Sciatic nerve (tissue), 2 donors: ENCODE results near the gene OPCML. TPM values are rescaled to one million over a fixed set of nuclear protein-coding genes. Genes with fewer than 3 reads are reported as not detected.
A peak's percentile ranks its signal among the peaks of the same experiment; 100 is the strongest.

Experiments used
- ATAC-seq: fragments of 200-7000 bp; cut with Tn5 transposase; one replicate; pipeline ENCODE4 v1.9.1; 2020; ENCODE audit warnings: mild to moderate bottlenecking, moderate library complexity
- DNase-seq: peaks from one replicate; pipeline ENCODE4 v3.0.0-alpha.2; 2020; ENCODE audit warnings: low spot score
- intact Hi-C: fragments of 100-400 bp; cut with DNase I; formaldehyde crosslinking; loops from one replicate; pipeline ENCODE4 v1.14.2; 2022
- total RNA-seq: library from RNA; stranded (reverse); fragmentation: NEBNext Ultra II Directional; extraction: Animal tissue kit (Norgen Biotek cat#: 25700); gene quantifications from one replicate; pipeline ENCODE4 v1.2.1, GENCODE V29; 2021
- donor health status: DM: no; HTN: no; CAD: no.
- donor health status: DM: no; HTN: no; CAD: no.

OPCML gene
- total RNA-seq, 1 donor from 2014 or later, result 4.5 TPM

DNA sequence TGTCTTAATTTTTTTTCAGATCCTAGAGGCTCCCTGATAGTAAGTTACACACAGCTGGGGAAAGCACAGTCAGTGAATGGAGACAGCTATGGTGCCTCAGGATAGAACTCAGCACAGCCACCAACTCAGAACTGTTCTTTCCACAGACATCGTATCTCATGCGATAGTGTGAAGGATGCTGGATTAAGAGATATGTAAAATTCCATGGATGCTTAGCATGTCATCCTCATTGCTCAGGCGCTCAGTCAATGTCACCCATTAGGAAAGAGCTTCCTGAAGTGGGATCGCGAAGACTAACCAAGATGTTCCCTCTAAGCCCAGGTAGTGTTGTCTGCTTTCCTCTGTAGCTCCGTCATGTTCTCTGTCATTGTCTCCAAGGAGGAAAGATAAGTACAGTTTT, 1000.4 kb downstream of the OPCML start:
- intact Hi-C loops, result no loop called here
- DNase-seq (no peak), ATAC-seq (no peak)

DNA sequence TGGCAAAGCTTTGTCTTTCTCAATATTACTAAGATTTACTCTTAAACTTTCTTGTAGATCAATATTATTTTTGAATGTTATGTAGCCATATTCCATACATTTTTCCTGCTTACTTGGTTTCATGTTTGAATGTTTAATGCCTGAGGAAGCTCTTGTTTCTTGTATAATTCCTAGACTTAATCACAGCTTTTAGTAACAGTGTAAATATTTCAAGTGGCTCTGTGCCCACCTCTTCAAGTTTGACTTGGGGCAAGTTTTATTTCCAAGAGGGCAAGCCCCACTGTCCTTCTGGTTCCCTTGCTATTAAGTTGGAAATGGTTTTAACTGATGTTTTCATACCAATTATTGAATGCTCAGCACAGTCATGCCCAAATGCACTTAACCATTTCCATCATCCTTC, 1004.1 kb downstream of the OPCML start:
- no peak for ATAC-seq
- intact Hi-C loops, result no loop called here

DNA sequence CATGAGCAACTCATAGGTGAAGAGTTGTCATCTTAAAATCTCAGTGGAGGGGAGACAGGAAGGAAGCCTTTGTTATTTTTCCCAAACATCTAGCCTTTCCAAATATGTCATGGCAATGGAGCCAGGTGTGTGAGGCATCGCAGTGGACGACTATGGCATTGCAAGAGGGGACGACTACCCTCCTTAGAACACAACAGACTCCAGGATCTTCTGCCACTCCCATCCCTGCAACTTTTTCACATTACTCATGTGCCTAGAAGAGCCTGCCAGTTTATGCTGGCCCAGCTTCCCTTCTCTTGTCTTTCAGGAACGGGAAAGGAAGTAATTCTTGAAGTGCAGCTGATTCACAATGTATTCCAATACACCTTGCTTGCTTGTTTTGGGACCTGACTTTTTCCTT, 1008.4 kb downstream of the OPCML start:
- intact Hi-C loops, result no loop called here
- no peak for DNase-seq

More for the DNA sequence above, 1004.1 kb downstream of the OPCML start:
- no peak for DNase-seq

DNA sequence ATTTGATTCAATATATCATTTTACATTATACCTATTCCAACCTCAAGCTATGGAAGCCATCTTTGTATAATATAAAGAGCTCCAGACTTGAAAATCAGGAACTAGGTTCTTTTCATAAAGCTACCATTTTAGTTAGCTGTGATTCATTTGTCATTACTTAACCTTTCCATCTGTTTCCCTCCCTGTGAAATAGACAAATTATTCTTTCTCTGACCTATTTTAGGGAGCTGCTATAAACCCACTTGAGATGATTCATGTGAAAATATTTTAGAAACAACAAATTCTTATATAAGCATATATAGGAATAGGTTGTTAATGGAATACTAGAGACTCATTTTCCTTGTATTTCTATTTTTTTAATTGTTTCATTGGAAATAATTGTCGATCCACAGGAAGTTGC, 1012.1 kb downstream of the OPCML start:
- DNase-seq (no peak), ATAC-seq (no peak)
- intact Hi-C loops, result no loop called here

More for the DNA sequence above, 1008.4 kb downstream of the OPCML start:
- no peak for ATAC-seq

DNA sequence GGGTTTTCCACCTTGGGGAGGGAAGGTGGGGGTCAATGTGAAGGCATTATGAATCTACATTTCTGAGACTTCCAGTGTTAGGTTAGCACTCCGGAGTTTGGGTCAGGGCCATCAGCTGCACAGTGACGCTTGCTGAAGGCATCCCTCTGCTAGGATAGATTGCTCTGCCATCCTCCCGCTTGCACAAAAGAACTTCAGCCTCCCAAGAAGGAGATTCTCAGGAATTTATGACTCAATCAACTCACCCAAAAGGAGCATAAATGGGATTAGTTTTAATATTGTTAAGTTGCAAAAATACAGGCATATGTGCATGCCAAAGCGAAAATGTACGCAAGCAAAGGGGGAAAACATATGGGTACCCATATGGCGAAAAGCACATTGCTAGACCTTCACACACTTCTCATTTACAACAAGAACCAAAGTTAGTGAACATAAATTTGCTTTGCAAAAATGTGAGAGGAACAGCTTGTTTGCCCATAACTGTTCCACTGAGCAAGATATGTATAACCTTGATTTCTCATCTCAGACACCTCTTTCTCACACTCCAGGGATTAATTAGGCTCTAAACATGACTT, 1013.0 kb downstream of the OPCML start:
- DNase-seq (no peak), ATAC-seq (no peak)
- intact Hi-C loops, result no loop called here

DNA sequence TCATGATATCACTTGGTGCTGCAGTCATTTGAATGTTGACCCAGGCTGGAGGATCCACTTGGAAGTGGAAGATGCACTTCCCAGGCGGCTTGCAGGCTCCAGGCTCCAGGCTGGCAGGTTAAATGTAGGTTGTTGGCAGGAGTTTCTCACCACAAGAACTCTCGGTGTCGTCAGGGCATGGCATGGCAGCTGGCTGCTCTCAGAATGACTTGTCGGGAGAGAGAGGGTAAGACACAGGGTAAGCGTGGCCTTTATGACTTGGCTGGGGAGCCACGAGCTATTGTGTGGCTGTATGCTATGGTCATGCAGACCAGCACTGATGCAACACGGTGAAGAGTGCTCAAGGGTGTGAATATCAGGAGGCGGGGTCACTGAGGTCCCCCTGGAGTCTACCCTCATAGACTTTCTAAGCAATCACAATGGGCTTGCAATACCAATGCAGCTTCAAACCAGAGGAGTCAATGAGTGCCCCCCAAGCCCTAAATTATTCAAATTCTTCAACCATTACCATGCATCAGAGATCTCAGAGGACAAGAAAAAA, 1027.7 kb downstream of the OPCML start:
- DNase-seq, result no peak
- ATAC-seq, result no peak
- intact Hi-C loops, result no loop called here

DNA sequence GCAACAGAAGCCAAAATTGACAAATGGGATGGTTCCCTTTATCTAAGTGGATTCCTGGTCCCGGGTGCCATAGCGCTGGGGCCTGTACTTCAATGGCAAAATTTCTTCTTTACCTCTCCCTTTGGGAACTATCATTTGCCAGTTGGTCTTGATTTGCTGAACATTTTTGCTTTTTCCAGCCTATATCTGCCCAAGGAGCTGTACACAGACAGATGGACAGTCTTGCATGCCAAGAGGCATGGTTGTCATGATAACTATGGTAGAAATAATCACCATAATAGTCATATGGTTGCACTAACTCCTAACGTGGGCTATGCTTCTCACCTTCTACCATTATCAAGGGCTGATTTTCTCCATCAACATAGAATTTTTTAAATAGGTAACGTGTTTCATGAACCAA, 1030.9 kb downstream of the OPCML start:
- ATAC-seq (no peak), DNase-seq (no peak)
- intact Hi-C loops, result no loop called here

DNA sequence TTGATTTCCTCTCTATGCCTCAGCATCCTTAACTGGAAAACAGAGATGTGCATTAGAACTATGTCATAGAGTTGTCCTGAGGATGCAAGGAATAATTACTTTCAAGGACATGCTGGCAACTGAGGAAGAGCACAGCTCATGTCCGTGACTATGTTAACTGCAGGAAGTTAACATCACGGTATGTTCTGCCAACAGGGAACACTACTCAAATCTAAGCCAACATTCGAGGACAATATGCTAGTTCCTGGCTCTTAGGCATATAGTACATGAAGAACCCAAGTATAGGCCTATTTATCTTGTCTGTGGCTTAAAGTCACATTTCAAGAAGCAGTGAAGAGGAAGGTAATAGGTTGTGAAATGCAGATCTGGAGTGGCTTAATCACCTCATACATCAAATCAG, 1032.6 kb downstream of the OPCML start:
- ATAC-seq (no peak), DNase-seq (no peak)
- intact Hi-C loops, result no loop called here

DNA sequence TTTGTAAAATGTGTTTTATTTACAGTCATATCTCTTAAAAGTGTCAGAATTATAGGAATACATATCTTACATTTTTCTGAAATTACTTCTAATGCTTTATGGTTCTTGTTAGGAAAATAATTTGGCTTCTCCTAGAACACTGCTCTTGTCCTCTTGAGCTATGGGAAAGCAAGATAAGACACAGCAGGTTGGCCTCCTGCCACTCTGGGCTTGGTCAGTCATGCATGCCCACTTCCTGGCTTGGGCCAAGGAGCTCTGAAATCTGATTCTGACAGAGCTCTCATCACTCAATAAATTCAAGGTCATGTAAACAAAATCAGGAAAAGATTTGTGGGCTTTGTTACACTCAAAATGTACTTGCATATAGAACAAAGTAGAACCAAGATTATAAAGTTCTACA, 1036.0 kb downstream of the OPCML start:
- DNase-seq (no peak), ATAC-seq (no peak)
- intact Hi-C loops, result no loop called here

DNA sequence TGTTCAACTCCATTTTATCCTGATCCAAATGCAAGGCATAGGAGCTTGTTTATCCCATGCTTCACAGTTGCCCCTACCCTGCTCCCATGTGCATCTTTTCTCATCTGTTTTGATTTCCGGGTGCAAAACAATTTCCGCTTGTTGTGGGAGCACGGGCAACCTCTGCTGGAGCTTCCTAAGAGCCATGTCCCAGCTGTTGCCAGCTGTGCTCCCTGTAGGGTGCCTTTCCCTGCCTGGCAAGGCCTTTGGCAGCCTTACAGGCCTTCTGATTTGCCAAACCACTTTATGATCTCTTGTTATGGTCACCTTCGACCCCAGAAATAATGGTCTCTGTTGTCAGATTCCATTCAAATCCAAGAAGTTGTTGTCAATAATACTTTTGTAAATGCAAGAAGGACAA, 1038.5 kb downstream of the OPCML start:
- DNase-seq (no peak), ATAC-seq (no peak)
- intact Hi-C loops, result no loop called here

DNA sequence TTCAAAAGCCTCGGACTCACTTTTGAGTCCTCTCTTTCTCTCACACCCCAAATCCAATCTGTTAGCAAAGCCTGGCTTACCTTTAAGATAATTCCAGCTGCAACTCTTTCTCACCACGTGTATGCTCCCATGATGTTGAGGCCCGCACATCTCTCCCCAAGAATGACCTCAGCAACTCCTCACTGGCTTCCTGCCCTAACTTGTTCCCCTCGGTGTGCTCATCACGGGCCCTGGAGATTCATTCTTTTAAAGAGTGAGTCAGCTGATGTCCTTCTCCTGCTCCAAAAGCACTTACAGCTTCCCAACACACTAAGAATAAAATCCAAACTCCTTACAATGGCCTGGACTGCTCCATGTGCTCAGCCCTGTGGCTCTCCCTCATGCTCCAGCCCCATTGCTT, 1041.3 kb downstream of the OPCML start:
- ATAC-seq, result peak; percentile 56
- intact Hi-C loops, result no loop called here
- no peak for DNase-seq

DNA sequence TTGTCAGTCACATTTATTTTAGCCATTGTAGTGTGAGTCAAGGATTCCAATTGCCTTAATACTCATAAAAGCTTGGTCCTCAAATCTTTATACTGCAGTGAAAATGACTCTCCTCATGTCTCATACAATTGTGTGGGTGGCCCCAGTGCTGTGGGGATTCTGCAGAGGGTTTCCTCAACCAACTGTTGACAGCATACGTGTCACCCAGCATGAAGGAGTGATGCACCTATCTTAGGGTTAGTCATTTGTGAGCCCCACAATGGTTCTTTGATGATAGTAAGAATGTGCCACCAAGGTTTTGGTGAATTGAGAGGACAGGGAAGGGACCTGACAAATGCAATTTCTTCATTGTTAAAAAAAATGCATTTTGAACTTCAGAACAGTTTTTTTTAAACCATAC, 1046.2 kb downstream of the OPCML start:
- ATAC-seq (no peak), DNase-seq (no peak)
- intact Hi-C loops, result no loop called here

DNA sequence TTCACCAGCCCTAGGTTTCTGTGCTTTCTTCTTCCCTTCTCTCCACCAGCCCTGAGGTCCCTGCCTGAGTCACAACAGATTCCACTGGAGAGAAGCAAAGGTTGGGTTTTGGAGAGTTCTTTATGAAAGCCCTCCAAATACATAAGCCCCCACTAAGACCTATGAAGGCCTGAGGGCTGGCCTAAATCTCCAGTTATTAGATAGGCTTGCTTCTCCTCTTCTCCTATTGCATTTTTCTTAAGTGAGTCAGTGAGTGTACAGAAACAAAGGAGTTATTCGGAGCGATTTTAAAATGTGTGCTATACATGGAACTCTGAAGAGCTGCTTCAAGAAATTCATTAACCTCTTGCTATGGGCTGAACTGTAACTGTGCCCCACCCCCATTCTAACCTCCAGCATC, 1057.3 kb downstream of the OPCML start:
- no peak for DNase-seq
- no peak for ATAC-seq
- intact Hi-C loops, result no loop called here

DNA sequence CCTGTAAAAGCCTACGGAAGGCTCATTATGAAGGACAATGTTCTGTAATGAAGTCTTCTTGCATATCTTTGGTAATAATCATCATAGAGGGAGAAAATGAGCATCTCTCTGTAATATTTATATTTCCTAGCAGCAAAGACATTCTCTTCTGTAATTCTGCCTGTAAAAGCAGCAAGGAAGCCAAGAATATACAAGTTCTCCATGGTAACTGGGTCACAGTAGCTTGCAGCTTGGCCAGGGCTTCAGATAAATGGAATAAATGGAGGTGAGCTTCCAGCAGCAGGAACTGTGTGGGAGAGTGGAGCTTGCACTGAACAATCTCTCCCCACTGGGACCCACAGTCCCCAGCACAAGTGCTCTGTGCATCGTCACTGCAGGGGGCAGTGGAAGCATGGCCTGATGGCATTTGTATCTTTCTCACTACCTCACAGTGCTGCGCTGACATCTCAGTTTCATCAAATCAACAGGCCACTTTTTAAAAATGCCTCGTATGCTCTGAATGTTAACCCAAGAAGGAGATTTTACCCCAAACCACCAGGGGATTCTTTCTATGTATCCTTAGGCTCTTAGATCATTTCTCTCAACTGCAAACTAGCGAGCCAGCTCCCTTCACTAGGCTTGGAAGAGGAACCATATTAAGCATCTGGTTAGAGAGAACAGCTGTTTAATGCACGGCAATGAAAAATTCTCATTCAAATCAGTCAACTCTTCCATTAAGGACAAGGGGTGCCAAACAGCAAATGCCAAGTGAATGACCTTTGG, 1059.7 kb downstream of the OPCML start:
- ATAC-seq, result no peak

DNA sequence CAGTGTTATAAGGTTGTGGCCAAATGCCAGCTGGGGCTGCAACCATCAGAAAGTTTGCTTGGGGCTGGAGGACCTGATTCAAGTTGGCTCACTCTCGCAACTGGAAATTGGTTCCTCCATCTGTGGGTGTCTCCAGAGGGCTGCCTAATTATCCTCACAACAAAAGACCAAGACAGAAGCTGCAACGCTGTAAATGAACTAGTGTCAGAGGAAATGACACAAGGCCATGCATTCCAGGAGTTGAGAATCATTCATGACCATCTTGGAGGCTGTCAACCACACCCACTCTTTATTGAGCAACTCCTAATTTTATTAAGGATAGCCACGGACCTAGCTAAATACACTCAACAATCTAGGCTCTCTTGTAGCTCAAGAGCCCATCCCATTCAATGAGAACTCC, 1060.8 kb downstream of the OPCML start:
- intact Hi-C loops, result no loop called here
- no peak for ATAC-seq
- no peak for DNase-seq

More for the DNA sequence above, 1059.7 kb downstream of the OPCML start:
- DNase-seq, result no peak
- intact Hi-C loops, result no loop called here

DNA sequence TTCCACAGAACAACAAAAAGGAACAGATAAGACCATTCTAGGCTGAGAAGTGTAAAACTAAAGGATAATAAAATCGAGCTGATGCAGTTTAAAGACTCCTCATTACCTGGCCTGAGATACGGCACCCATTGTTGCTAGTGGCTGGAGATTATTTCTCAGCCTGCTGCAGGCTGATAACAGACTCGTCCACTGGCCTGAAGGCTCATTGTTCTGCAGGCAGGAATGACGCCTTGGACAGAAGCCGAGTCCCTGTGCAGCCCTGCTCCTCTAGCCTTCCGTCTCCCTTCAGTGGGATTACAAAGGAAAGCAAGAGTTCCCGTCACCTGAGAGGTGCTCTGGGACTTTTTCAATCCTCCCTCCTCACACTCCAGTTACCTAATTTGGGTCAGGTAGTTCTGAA, 1065.3 kb downstream of the OPCML start:
- intact Hi-C loops, result no loop called here
- no peak for DNase-seq
- ATAC-seq, result no peak

DNA sequence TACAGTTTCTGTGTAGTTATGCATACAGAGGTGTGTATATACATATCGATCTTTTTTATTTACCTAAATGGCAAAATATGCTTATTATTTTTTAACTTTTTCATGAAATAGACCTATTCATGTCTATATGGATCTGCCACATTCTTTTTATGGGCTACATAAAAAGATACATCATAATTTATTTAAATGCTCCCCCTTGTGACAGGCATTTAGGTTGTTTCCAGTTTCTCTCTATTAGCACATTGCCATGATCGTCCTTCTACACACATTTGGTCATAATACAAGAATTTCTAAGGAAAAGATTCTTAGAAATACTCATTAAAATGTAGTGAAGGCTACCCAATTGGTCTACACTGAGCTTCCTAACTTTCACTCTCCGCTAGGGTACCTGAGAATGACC, 1067.4 kb downstream of the OPCML start:
- intact Hi-C loops, result no loop called here
- ATAC-seq, result no peak
- DNase-seq, result no peak

DNA sequence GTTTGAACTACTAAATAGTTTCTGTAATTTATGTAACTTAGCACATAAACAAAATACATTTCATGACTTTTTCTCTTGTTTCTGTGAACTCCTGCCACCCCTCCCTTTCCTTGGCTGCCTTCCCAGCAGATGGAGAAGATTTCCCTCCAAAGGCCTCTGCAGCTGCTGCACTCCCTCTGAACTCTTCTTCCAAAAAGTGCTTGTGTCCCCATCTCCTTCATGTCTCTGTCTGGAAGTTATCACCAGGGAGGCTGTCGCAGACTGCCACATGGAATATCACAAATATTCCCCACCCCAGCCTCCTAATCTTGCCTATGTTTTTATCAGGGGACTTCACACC, 1068.3 kb downstream of the OPCML start:
- intact Hi-C loops, result no loop called here
- ATAC-seq (no peak), DNase-seq (no peak)

DNA sequence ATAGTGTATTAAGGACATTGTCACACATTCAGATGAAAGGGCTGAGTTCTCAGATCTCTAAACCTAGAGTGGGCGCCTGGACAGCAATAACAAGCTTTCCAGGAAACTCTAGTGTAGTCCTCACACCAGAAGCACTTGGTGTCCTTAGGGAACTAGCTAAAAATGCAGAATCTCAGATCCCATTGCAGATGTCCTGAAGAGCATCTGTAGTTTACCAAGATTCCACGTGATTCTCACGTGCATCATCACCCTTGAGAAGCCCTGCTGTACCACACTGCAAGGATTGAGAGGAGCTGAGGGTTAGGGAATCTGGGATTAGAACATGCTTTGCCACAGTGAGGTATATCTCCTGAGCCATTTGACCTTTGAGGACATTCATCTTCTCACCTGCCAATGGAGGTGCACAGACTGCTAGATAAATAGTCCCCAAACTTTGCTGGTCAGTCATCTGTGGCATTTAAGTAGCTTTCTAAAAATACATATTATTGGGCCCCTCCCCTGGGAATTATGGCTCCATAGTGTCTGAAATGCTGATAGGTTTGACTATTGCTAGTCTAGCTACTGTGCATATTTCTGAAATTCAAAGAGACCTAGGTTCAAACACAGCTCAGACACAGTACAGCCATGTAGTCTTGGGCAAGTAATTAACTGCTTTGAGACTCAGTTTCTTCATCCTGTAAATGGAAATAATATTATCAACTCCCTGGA, 1068.9 kb downstream of the OPCML start:
- intact Hi-C loops, result no loop called here
- DNase-seq (no peak), ATAC-seq (peak; percentile 38)

DNA sequence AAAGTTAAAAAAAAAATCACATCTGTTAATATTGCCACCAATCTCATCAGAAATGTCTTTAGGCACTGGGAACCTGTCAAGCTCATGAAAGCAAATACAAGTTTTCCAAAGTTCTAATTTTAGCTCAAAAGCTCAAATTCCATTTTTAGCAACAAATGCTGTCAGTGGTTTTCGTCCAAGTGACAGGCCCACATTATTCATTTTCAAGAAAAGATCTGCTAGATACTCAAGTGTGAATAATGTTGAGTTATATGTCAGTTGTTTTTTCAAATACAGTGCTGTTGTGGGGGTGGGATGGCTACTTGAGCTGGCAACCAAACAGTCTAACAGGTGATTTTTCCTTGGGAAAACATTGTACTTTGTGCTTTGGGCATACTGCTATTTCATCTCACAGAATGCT, 1072.6 kb downstream of the OPCML start:
- ATAC-seq, result no peak
- intact Hi-C loops, result no loop called here
- DNase-seq, result no peak
